ENCODE results near the gene MMP14. TPM values are rescaled to one million over a fixed set of nuclear protein-coding genes. Genes with fewer than 3 reads are reported as not detected.

Gene MMP14
- total RNA-seq, 1 experiment from 2014 or later: 530 TPM

DNA sequence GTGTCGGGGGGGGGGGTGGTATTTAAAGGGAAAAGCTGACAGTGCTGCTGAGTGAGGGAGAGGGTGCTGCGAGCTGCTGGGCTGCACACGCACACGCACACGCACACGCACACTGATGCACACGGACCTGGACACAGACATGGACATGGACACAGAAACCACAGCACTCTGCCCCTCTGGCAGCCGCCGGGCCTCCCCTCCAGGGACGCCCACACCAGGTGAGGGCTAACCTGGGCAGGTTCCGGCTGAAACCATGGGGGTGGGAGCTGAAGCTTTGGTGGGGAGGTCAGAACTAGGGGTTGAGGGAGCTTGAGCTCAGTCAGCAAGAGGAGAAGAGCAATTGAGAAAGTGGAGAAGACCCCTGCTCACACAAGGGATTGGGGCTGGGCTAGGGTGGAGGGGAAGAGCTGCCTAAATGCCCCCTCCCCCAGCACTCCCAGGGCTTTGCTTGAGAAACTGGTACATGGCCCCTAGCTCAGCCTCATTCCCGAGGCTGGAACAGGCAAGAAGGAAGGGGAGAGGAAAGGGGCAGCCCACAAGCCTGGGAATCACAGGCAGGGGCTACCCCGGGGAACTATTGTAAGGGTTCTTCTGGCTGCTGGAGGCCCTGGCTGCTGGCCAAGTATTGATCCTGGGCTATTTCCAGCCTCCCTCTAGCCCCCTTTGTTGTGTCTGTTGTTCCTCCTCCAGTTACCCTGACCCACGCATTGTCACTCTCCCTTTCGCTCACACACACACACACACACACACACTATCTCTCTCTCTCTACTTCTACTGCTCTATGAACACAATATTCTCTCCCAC lies 47.0 kb downstream of the MMP14 start, which contains the start of gene REM2:
REM2 (plus strand) TSS at position 50 of the 804 bp plus-strand sequence; CDS start at position 116, 66 bp downstream.
- DNase-seq (ENCODE audit: low read depth): no peak

- no peak for DNase-seq (ENCODE audit: low read depth)
Observed at GRCh38 chr14:22884076-22884737, 47.8 kb downstream of the MMP14 start.

GRCh38 chr14:22884738-22885523 lies 48.5 kb downstream of the MMP14 start:
- DNase-seq (ENCODE audit: low read depth): no peak

DNA sequence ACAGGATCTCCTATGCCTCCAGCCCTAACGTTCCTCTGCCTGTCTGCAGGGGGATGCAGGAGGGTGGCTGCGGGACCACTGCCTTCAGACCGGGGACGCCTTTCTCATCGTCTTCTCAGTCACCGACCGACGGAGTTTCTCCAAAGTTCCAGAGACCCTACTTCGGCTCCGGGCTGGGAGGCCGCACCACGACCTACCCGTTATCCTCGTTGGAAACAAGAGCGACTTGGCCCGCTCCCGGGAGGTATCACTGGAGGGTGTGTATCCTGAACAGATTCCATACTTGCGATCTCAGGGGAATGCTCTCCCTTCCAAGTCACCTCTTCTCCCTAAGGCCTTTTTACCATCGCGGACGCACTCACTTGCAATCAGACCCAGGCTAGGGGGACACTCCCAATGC lies 49.6 kb downstream of the MMP14 start:
- no peak for DNase-seq (ENCODE audit: low read depth)

GRCh38 chr14:22886500-22887259 lies 50.3 kb downstream of the MMP14 start:
- no peak for DNase-seq (ENCODE audit: low read depth)

- no peak for DNase-seq (ENCODE audit: low read depth)
Observed at GRCh38 chr14:22887260-22887989, 51.0 kb downstream of the MMP14 start.

DNA sequence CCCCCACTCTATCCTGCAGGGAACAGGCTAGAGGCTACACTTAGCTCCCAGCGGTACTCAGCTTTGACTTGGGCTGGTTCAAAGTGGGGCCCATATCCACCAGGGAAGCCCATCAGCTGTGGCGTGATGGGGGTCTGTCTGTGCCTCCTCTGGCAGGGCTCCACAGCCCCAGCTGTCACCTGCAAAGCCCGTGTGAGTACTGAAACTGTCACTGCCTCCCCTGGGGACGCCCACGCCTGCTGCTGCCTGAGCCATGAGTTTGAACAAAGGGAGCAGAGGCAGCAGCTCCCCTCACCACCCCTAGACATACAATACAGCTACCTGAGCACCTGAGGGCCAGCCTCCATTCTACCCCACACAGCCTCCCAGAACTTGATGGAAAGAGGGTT lies 51.6 kb downstream of the MMP14 start:
- no peak for DNase-seq (ENCODE audit: low read depth)

- DNase-seq (ENCODE audit: low read depth): no peak
Observed at GRCh38 chr14:22888662-22889061, 52.3 kb downstream of the MMP14 start.

DNA sequence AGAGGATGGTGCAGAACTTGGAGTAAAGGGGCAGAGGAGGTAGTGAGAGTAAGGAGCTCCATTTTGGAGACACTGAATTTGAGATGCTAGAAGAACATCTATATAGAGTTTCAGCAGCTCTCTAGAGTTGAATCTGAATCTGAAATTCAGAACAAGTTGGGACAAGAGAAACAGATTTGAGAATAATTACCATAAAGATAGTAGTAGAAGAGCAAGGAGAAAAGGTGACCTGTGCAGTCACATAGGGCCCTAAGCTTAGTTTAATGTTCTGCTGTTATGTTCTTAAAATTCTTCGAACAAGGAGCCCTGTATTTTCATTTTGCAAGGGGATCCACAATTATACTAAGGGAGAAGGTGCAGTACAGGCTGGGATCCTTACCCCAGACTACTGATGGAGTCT lies 54.0 kb downstream of the MMP14 start:
- DNase-seq (ENCODE audit: low read depth): no peak

DNA sequence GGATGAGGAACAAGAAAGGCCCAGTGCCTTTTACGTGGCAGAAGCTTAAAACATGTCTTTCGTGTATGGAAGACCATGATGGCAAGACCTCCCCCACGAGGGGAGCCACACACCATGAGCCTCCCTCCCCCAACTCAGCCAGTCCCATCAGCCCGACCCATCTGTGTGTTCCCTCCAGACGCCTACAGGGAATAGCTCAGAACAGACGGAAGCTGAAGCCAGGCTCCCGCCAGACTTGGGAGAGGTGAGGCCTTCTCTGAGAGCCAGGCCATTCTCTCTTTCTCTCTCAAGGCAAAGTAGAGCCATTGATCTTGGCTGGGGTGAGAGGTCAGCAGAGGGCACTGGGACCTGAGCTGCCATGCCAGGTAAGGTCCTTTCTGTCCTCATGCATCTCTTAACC lies 56.1 kb downstream of the MMP14 start:
- DNase-seq (ENCODE audit: low read depth): no peak

DNA sequence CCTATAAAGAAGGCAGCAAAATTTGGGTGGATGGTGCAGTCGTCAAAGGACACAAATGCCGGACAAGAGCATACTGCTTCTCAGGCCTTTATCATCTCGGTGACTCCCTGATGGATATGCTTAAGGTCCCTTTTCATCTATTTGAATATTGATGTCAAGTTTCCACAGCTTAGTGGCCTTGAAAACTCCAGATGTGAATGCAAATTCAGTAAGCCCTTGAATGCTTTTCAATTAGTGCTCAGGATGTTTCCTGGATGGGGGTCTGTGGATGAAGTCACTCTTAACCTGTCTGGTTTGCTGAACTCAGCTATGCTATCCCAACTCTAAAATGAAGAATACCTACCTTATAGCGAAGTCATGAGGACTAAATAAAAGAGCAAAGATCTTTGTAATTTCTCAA lies 57.3 kb downstream of the MMP14 start:
- DNase-seq (ENCODE audit: low read depth): no peak

DNA sequence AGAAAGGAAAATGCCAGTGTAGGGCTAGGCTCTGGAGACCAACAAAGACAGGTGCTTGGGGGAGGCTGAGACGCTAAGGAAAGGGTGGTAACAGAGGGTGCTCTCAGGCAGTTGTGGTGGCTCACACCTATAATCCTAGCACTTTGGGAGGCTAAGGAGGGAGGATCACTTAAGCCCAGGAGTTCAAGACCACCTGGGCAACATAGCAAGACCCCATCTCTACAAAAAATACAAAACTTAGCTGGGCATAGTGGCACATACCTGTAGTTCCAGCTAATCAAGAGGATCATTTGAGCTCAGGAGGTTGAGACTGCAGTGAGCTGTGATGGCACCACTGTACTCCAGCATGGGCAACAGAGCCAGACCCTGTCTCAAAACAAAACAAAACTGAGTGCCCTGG lies 59.0 kb downstream of the MMP14 start:
- DNase-seq (ENCODE audit: low read depth): no peak

- DNase-seq (ENCODE audit: low read depth): no peak
Observed at GRCh38 chr14:22896356-22896755, 60.0 kb downstream of the MMP14 start.

DNA sequence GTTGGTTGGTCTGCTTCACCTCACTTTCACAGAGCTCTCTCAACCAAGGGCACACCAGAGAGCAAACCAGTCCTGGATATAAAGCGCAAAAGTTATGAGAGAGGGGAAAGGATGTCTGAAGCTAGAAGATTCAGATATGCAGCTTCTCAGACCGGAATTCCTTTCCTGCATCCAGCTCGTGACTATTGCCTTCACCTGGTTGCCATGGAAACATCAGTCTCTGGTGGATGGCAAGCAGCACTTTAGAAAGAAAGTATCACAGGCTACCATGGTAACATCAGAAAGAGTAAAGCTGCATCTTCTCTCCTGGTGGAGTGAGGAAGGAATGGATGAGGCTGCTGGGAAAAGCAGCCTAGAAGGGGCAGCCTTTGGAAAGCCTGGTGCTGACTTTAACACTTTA lies 60.4 kb downstream of the MMP14 start:
- no peak for DNase-seq (ENCODE audit: low read depth)

DNA sequence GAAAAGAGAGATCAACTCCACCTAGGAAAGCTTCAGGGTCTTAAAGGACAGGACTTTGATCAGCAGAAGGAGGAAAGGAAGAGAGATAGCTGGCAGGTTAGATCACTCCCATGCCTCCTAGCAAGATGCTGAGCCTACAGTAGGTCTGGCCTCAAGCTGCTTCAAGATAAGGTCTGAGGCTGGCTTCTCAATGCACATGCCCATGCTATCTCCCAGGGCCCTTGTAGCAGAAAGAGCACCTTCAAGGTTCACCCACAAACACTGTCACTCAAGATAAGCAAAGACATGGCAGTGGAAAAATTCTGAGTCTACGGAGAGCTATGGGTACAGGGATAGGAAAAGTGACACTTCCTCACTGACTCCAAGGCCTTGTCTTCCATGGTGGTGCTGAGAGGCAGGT lies 61.0 kb downstream of the MMP14 start:
- DNase-seq (ENCODE audit: low read depth): no peak

Small RNA genes lying within 50 kb of the gene (small RNA-seq; reads per million reads assigned to genes)
- not detected for gene RF00019

Other genes with a start within 250 kb of the MMP14 start
- 280 and 308 TPM in 2 replicates for gene DAD1, start 247.4 kb upstream of the MMP14 start, total RNA-seq (2014; rRNA removed; shearing (Covaris generic))
- 3.5 and 6.9 TPM in 2 replicates for gene ABHD4, start 238.3 kb upstream of the MMP14 start, total RNA-seq (2014; rRNA removed; shearing (Covaris generic))
- gene OR6J1, start 192.2 kb upstream of the MMP14 start, total RNA-seq (2014; rRNA removed; shearing (Covaris generic)): not detected in 2 replicates
- 150 and 207 TPM in 2 replicates for gene OXA1L, start 69.9 kb upstream of the MMP14 start, total RNA-seq (2014; rRNA removed; shearing (Covaris generic))
- gene SLC7A7, start 21.1 kb upstream of the MMP14 start, total RNA-seq (2014; rRNA removed; shearing (Covaris generic)): 1.1 and 2.0 TPM in 2 replicates
- 106 and 146 TPM in 2 replicates for gene MRPL52, start 6.7 kb upstream of the MMP14 start, total RNA-seq (2014; rRNA removed; shearing (Covaris generic))
- gene LRP10, start 35.2 kb downstream of the MMP14 start, total RNA-seq (2014; rRNA removed; shearing (Covaris generic)): 65.5 and 86.0 TPM in 2 replicates
- not detected in 2 replicates for gene REM2, start 46.6 kb downstream of the MMP14 start, total RNA-seq (2014; rRNA removed; shearing (Covaris generic))
- 34.0 and 38.1 TPM in 2 replicates for gene RBM23, start 82.6 kb downstream of the MMP14 start, total RNA-seq (2014; rRNA removed; shearing (Covaris generic))
- gene PRMT5, start 92.8 kb downstream of the MMP14 start, total RNA-seq (2014; rRNA removed; shearing (Covaris generic)): 127 TPM in 2 replicates
- gene HAUS4, start 120.5 kb downstream of the MMP14 start, total RNA-seq (2014; rRNA removed; shearing (Covaris generic)): 55.6 and 70.9 TPM in 2 replicates
- 89.2 and 89.8 TPM in 2 replicates for gene AJUBA, start 146.0 kb downstream of the MMP14 start, total RNA-seq (2014; rRNA removed; shearing (Covaris generic))
- 4.6 and 7.4 TPM in 2 replicates for gene C14orf93, start 173.6 kb downstream of the MMP14 start, total RNA-seq (2014; rRNA removed; shearing (Covaris generic))
- 335 and 366 TPM in 2 replicates for gene PSMB5, start 198.3 kb downstream of the MMP14 start, total RNA-seq (2014; rRNA removed; shearing (Covaris generic))
- 0.10 TPM in 1 of 2 replicates, not detected in the other for gene PSMB11, start 205.6 kb downstream of the MMP14 start, total RNA-seq (2014; rRNA removed; shearing (Covaris generic))
- 15.3 and 18.2 TPM in 2 replicates for gene CDH24, start 220.9 kb downstream of the MMP14 start, total RNA-seq (2014; rRNA removed; shearing (Covaris generic))

Data from HT1080 (cell line).